Activated naive CD4-positive, alpha-beta T cell treated with anti-CD3 and anti-CD28 coated beads, Interleukin-2, amount 50 U/mL, for 72 hours (primary cell): Measurements from ENCODE around the gene KRTAP27-1. TPM values are rescaled to one million over a fixed set of nuclear protein-coding genes. Genes with fewer than 3 reads are reported as not detected.

Source experiments
- ATAC-seq, 2 donors: fragments of 150-1000 bp; cut with Tn5 transposase; 2 replicates each; pipeline ENCODE4 v1.10.0; 2021; ENCODE audit warnings: mild to moderate bottlenecking in 2 of 2, moderate library complexity in 2 of 2
- DNase-seq, 2 donors: peaks; one replicate each; pipeline ENCODE4 v3.0.0; 2021 to 2022; ENCODE audit warnings: low spot score in 2 of 2
- H3K27ac Mint-ChIP-seq, 2 donors: one replicate each; pipeline ENCODE4 v1.8.0; 2022; ENCODE audit warnings: mild to moderate bottlenecking in 2 of 2, mixed read lengths in 2 of 2
- H3K36me3 Mint-ChIP-seq, 2 donors: one replicate each; pipeline ENCODE4 v1.8.0; 2022; ENCODE audit warnings: mixed read lengths in 2 of 2
- H3K9me3 Mint-ChIP-seq, 2 donors: one replicate each; pipeline ENCODE4 v1.8.0; 2022; ENCODE audit warnings: mixed read lengths in 2 of 2
- total RNA-seq, 2 donors: library from RNA; stranded (reverse); gene quantifications; one replicate each; pipeline ENCODE4 v1.2.3, GENCODE V29; 2022

Gene KRTAP27-1, protein sequence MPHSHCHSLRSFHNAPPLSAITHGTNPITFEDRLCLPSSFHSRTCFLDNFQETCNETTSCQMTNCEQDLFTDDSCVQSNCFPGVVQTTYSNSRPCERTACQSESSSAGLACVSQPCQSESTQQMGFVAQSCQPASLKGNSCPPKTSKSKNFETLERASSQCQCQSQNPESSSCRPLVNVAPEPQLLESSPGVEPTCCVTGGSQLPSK
- total RNA-seq = not detected

DNA sequence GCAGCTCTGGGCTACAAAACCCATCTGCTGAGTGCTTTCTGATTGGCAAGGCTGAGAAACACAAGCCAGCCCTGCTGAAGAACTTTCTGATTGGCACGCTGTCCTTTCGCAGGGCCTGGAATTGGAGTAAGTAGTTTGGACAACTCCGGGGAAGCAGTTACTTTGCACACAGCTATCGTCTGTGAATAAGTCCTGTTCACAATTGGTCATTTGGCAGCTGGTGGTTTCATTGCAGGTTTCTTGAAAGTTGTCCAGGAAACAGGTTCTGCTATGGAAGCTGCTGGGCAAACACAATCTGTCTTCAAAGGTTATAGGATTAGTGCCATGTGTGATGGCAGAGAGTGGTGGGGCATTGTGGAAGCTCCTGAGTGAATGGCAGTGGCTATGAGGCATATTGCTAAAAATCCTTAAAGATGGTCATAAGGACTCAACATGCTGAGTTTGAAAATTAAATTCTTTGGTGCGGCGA, at the start of gene KRTAP27-1:
Gene KRTAP27-1, minus strand, starts transcription at position 419 of the 469 bp plus-strand sequence. Its CDS starts 26 bp downstream, at position 393.
- DNase-seq (no peak), ATAC-seq (no peak)
- Mint-ChIP-seq H3K27ac (no peak within 1 kb of the TSS), H3K9me3 (no peaks in the 10 kb centered on the region), H3K36me3 (no peaks in the 10 kb centered on the region)

DNA sequence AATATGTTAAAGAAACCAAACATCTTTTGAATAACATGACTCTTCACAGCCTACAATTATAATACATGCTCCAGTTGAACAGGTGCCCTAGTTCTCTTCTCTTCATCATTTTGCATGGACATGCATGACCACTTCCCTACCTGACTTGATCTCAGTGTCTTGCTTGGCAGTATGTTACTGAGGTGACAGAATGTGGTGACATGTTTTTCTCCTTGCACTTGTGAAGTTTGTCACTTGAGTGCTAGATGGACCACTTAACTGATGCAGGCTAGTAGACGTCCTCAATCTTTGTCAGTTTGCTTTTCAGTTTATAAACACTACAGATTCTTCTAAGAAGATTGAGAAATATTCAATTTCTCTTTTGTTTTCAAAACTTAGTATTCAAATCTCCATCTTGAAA, 44.7 kb upstream of the KRTAP27-1 start:
- ATAC-seq (no peak), DNase-seq (no peak)
- H3K27ac Mint-ChIP-seq = no peak overlapping the region
- H3K9me3 Mint-ChIP-seq = peaks cover 3 to 7% of the 10 kb centered on the region in 2 donors
- no peaks in the 10 kb centered on the region for H3K36me3 Mint-ChIP-seq

DNA sequence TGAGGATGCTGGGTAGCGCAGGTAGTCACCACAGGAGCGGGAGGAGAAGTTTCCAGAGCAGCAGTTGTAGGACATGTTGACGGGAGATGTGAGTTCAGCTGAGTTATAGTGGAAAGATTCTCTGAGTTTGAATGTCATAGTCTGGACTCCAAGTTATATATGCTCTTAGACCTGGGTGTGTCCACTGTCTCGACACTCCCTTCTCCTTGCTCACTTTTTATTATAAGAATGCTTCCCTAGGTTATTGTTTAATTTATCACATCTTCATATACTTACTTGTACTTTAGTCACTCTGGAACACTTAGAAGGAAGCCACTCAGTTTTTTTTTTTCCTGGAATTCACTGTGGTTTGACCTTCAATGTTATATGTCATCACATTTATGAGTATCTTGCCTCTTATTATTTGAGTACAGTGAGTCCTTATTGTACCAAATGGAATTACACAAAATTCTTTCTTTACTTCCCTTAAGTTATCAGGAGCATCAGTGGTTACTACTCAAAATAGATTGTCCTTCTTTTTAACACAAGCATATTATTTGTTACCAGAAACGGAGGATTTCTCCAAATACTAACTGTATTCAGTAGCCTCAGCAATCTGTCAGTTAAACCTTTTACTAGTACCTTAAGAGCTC, 34.8 kb upstream of the KRTAP27-1 start, which contains the start of gene KRTAP13-2:
Gene KRTAP13-2, minus strand, starts transcription at position 133 of the 632 bp plus-strand sequence. Its CDS starts 58 bp downstream, at position 75.
- no peak for DNase-seq
- Mint-ChIP-seq H3K27ac (no peak within 1 kb of the TSS), H3K9me3 (no peaks in the 10 kb centered on the region), H3K36me3 (no peaks in the 10 kb centered on the region)
- ATAC-seq = no peak

DNA sequence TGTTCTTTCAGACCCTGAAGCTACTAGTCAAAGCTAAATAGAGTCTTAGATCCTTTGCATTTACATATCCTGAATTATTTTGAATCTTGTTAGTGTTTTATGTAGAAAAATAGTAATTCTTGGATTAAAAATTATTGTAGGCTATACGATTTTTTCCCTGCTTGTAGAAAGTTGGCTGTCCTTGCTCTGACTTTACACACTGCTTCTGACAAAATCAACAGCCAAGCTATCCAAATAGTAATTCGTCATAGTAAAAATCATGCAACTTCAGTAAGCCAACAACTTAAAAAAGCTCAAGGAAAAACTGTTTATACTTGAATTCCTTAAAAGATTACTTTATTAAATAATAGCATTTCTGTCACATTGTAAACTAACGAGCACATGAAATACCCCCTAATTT, 18.4 kb upstream of the KRTAP27-1 start:
- Mint-ChIP-seq H3K36me3 (no peaks in the 10 kb centered on the region), H3K27ac (no peak overlapping the region), H3K9me3 (no peaks in the 10 kb centered on the region)
- ATAC-seq (no peak), DNase-seq (no peak)

DNA sequence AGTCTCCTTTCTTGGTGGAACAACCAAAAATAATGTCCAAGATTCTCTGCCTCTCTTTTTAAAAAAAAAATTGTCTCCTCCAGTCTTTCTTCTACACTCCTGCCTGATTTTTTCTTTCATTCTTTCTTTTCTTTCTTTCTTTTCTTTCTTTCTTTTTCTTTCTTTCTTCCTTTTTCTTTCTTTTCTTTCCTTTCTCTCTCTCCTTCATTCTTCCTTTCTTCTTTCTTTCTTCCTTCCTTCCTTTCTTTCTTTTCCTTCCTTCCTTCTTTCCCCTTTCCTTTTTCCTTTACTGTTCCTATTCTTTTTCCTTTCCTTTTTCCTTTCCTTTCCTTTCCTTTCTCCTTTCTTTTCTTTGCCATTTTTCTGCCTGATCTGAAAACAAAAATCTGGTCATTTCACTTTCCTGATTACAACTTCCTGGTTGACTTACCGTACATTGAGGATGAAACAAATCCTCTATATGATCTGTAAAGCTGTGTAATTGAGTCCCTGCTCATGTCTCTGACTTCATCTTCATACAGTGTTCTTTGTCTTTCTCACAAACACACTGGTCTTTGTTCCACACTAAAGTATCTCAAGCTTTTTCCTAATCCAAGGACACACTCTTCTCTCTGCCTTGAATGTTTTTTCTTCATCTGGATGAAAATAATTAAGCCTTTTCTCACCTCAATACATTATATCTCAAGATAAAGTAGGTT, 17.0 kb upstream of the KRTAP27-1 start:
- Mint-ChIP-seq H3K9me3 (no peaks in the 10 kb centered on the region), H3K27ac (no peak overlapping the region), H3K36me3 (no peaks in the 10 kb centered on the region)
- DNase-seq (no peak), ATAC-seq (no peak)

DNA sequence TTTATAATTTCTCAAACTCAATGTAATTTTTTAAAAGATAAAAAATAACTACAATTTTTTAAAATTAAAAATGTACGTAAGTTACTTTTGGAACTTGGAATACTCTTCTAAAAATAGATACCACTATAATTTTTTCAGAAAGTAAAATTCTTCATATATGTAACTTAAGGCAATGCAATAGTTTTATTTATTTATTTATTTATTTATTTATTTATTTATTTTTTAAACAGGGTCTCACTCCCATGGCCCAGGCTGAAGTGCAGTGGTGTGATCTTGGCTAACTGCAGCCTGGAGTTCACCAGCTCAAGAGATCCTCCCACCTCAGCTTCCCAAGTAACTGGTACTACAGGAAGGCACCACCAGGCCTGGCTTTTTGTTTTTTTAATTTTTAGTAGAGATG, 14.0 kb upstream of the KRTAP27-1 start:
- DNase-seq (no peak), ATAC-seq (no peak)
- Mint-ChIP-seq H3K9me3 (no peaks in the 10 kb centered on the region), H3K36me3 (no peaks in the 10 kb centered on the region), H3K27ac (no peak overlapping the region)

DNA sequence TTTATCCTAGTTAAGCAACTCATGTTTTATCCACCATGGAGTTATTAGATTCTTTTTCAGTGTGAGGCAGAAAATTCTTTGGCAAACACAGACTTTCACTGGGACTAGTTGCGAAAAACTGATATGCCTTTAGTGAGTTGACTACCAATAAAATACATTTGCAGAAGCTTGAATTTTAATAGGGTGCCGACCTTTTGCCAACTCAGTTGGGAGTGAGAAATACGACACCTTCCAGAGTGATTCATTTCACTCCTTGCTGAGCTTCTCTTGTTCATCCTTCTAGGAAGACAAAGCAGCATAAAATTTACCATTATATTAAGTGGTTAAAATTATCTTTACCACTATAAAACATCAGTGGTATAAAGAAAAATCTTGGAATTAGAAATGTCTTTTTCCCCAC, 12.1 kb upstream of the KRTAP27-1 start:
- H3K36me3 Mint-ChIP-seq = no peaks in the 10 kb centered on the region
- no peak for DNase-seq
- ATAC-seq = no peak
- H3K9me3 Mint-ChIP-seq = no peaks in the 10 kb centered on the region
- no peak overlapping the region for H3K27ac Mint-ChIP-seq

DNA sequence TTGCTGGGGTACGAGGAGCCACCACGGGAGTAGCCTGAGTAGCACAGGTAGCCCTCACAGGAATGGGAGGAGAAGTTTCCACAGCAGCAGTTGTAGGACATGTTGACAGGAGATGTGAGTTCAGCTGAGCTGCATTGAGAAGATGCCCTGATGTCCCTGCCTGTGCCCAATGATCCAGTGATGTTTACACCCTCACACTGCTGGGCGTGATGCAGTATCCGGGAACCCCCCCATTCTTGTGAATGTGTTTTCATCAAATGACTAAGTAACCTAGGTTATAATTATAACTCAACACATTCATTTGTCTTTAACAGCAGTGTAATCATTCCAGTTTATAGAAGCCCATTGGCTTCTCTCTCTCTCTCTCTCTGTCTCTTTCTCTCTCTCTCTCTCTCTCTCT, 11.0 kb upstream of the KRTAP27-1 start, which contains the start of gene KRTAP23-1:
Gene KRTAP23-1, minus strand, starts transcription at position 101 of the 400 bp plus-strand sequence. Its CDS starts 0 bp downstream, at position 101.
- no peaks in the 10 kb centered on the region for H3K36me3 Mint-ChIP-seq
- no peaks in the 10 kb centered on the region for H3K9me3 Mint-ChIP-seq
- ATAC-seq (no peak), DNase-seq (no peak)
- no peak within 1 kb of the TSS for H3K27ac Mint-ChIP-seq

DNA sequence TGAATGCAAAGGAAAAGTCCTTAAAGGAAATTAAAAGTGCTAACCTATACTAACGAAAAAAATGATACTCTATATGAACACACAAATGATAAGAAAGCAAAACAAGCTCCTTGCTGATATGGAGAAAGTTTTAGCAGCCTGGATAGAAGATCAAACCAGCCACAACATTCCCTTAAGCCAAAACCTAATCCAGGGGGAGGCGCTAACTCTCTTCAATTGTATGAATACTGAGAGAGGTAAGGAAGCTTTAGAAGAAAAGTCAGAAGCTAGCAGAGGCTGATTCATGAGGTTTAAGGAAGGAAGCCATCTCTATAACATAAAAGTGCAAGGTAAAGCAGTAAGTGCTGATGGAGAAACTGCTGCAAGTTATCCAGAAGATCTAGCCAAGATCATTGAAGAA, 7.5 kb upstream of the KRTAP27-1 start:
- ATAC-seq (no peak), DNase-seq (no peak)
- no peaks in the 10 kb centered on the region for H3K9me3 Mint-ChIP-seq
- H3K36me3 Mint-ChIP-seq = no peaks in the 10 kb centered on the region
- no peak overlapping the region for H3K27ac Mint-ChIP-seq

DNA sequence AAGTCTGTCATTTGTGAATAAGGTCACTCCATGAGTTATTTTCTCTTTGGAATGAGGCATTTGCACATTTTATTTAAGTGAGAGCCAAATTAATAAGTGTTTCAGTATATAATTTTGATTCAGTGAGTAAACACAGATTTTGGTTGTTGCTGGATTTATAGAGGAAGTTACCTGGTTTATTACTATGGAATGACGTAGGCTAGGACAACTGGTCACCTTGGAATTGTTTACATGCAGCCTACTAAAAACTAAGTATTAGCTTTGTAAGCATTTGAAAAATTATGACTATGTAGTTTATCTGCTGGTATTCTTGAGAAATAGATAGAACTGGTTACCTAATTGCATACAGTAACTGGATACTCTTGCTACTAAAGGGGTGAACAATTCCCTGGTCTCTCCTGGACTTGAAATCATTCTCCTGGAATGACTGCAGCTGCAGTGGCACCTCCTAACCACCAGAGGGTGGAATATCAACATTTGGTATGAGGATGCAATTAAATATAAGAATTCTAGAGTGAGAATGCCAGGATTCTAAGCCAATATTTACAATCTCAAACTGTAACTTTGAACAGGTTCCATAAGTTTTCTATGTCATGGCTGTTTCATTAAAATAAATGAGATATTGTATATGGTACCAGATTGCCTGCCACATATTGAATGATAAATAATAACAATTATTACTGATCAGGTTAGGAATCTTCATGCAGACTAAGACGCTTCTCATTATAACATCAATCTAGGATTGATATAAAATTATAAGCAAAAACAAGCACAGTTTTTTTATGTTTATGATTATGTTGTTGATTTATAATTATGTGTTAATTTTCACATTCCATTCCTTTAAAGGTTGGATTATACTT, 3.5 kb upstream of the KRTAP27-1 start:
- no peak for ATAC-seq
- DNase-seq = peak in 1 of 2 donors; percentile 26
- no peak overlapping the region for H3K27ac Mint-ChIP-seq
- no peaks in the 10 kb centered on the region for H3K9me3 Mint-ChIP-seq
- H3K36me3 Mint-ChIP-seq = no peaks in the 10 kb centered on the region

DNA sequence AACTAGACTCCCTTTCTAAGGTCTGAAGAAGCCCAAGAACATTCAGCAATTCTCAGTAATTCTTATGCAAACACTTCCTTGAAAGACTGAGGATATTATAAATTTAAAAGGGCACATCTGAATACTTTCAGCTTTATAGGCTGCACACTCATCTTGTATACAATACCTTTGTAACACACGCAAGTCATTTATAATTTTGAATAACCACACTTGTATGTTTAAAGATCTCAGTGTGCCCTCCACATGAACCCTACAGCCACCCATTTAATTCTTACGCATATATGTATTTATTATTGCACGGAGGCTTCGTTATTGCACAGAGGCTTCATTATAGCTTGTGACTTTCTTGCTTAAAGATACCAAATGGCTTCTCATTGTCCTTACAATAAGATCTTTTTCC, 1.2 kb upstream of the KRTAP27-1 start:
- H3K36me3 Mint-ChIP-seq = no peaks in the 10 kb centered on the region
- no peaks in the 10 kb centered on the region for H3K9me3 Mint-ChIP-seq
- DNase-seq (no peak), ATAC-seq (no peak)
- H3K27ac Mint-ChIP-seq = no peak overlapping the region

DNA sequence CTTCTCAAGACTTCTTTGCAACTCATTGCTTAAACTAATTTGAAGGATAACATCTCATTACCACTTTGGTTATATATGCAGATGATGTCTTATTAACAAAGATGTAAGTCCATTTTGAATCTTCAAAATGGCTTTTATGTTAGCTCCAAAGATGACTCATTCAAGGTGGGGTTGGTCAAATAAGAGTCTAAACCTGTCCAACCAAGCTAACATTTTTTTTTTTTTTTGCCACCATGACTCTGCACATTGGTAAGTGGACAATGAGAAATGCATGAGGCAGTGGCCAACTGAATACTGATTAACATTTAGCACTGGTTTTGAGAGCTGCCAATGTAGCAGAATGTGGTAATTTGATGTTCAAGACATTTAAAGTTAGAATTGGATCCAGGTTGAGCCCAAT, 278 bp upstream of the KRTAP27-1 start:
- Mint-ChIP-seq H3K36me3 (no peaks in the 10 kb centered on the region), H3K9me3 (no peaks in the 10 kb centered on the region), H3K27ac (no peak overlapping the region)
- ATAC-seq (no peak), DNase-seq (no peak)

DNA sequence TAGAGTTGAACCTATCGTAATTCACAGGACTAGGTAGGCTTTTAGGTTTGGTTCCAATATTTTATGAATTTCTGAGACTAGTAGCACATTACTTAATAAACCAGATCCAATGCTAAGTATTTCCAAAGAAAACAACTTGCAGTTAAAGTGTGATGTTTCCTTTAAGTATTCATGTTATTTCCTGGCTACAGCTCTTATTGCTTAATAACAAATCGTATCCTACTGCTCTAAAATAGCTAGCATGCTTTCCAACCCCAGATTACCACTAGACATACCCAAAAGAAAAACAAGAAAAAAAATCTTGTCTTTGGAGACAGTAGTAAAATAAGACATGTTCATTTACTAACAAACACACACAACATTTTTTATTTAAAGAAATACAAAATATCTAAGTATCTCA, 898 bp downstream of the KRTAP27-1 start:
- ATAC-seq (no peak), DNase-seq (no peak)
- Mint-ChIP-seq H3K36me3 (no peaks in the 10 kb centered on the region), H3K27ac (no peak overlapping the region), H3K9me3 (no peaks in the 10 kb centered on the region)

DNA sequence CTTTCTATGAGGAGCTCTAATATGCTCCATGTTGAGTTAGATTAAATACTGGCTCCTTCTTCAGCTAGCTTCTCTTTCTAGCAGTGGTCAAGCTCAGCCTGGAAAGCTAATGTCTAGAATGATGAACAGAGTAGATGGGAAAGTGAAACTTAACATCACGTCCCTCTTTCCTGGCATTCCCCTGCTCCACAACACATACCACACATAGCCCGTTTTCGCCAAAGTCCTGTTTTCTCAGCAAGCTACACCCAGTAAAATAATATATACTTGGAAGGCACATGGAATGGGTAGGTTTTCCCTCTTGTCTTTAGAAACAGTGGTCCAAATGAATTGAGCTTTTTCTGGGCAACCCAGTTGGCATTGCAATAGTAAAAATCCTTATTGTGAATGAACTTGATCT, 3.8 kb downstream of the KRTAP27-1 start:
- no peaks in the 10 kb centered on the region for H3K36me3 Mint-ChIP-seq
- no peak overlapping the region for H3K27ac Mint-ChIP-seq
- DNase-seq = no peak
- H3K9me3 Mint-ChIP-seq = no peaks in the 10 kb centered on the region
- no peak for ATAC-seq

DNA sequence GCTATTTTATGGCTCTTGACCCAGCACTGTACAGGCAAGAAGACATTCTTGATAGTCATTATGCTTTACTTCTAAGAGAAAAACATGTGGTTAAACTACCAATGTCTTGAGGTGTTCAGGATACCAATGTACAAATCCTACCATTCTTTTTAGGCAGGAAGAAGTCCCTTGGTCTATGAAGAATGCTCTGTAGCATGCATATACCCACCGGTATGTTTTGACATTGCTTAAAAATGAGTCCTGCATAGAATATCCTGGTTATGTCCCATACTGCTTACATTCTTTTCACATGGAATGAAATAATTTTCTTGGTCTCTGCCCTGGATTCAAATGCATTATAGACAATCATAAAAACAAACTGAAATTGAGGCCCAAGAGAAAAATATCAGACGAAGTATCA, 4.8 kb downstream of the KRTAP27-1 start:
- no peak for DNase-seq
- Mint-ChIP-seq H3K36me3 (no peaks in the 10 kb centered on the region), H3K27ac (no peak overlapping the region), H3K9me3 (no peaks in the 10 kb centered on the region)
- no peak for ATAC-seq

DNA sequence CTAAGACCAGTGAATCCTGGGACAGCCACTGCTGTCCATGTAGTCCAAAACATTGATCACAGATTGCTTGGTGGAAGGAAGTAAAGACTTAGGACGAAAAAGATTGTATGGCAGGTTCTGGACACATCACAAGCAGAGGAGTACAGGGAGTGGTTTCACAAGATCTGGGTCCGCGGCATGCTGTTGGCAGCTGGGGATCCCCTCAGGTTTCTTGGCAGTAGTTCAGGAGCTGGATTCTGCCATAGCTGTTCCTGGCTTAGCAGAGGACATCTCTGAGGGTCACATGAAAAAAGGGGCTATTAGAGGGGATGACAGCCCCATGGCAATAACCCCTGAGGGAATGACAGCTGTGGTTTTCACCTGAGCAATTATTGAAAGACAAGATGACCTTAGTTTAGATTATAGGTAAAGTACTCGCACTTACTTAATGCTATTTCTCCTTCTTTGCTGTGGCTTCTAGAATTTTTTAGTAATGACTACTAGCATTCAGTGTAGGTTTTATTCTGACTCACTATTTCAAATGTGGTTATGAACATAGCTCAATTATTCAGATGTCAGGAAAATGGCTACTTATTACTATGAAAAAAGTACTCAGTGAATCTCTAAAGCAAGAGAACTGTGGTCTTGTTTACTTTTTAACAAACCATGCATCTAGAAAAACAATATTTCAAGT, 8.2 kb downstream of the KRTAP27-1 start:
- no peaks in the 10 kb centered on the region for H3K36me3 Mint-ChIP-seq
- ATAC-seq = peak in 1 of 2 donors; percentile 64
- no peak overlapping the region for H3K27ac Mint-ChIP-seq
- no peaks in the 10 kb centered on the region for H3K9me3 Mint-ChIP-seq
- DNase-seq = no peak
